SK-N-DZ (cell line): ENCODE data around the gene CYFIP2. TPM values are rescaled to one million over a fixed set of nuclear protein-coding genes. Genes with fewer than 3 reads are reported as not detected.
"Not testable (repeated sequence)": the region's sequence is repeated elsewhere in the genome, so short reads cannot be mapped to it uniquely, and the experiment has no call there.

ENCODE experiments used
- DNase-seq: peaks from one replicate; pipeline ENCODE4 v3.0.0-alpha.2; 2015; ENCODE audit warnings: low spot score
- polyA plus RNA-seq, 2 experiments: library from polyadenylated mRNA; depleted of rRNA; stranded (reverse); fragments of >200 nt; gene quantifications; 2 replicates each; pipeline ENCODE4 v1.2.3, GENCODE V29; 2014

CYFIP2 gene
- 37.2 and 43.5 TPM in 2 replicates for polyA plus RNA-seq (2014; cell fraction: cytosol; rRNA removed)
- polyA plus RNA-seq (2014; cell fraction: nucleus; rRNA removed), result 28.7 and 55.2 TPM in 2 replicates

DNA sequence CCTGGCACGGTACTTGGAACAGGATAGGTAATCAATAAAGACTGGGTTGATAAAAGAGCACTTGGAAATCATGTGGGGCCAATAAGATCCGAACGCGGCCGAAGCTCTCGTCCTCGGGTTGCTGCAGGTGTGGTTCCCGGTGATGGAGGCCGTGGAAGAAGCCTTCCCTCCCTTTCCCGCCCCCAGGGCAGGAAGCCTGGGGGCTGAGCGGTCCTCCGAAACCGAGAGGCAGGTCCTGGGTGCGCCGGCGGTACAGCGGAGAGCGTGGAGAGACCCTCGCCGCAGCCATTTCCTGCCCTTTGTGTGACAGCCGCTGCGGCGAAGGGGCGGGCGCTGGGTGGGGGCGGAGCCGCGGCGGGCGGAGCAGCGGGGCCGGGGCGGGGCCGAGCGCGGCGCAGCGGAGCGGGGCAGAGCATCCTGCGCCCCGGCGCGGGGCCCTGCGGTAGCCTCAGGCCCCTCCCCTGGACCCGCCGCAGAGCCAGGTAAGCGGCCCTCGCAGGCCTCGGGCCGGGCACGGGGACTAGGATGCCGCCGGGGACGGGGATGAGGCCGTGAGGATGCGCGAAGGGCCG is at the start of gene CYFIP2:
CYFIP2 (plus strand) TSS at position 410 of the 572 bp plus-strand sequence. CDS start 19,239 bp downstream, outside the sequence.
- DNase-seq, result peak; percentile 52

DNA sequence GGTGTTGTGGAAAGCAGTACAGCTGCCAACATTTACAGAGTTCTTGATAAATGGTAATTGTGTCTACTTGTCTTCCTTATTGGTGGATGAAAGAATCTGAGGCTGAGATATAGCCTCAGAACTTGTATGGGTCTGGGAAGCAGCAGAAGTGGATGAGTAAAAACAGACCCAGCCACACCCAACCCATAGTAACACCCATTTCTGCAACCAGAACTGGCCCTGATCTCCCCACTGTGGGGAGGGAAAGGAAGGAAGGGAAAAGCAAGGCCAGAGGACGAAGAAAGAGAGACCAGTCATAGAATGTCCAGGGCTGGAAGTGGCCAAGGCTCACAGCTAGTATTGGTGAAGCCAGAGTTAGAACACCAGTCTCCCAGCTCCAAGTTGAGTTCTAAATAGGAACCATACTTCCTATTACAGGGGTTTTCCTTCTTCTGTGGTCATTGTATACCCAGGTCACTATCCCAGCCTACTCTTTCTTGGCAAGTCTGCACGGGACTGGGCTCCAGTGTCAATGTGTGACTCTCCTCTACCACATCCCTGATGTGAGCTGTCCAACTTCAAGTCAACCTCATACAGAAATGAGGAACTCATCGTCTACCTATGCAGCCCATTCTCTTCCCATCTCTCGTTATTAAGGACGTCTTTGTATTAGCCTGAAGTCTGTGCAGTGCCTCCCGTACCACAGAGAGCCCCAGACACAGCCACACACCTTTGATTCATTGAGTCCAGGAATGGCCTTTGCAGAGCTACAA is 49.4 kb upstream of the CYFIP2 start:
- DNase-seq, result no peak

DNA sequence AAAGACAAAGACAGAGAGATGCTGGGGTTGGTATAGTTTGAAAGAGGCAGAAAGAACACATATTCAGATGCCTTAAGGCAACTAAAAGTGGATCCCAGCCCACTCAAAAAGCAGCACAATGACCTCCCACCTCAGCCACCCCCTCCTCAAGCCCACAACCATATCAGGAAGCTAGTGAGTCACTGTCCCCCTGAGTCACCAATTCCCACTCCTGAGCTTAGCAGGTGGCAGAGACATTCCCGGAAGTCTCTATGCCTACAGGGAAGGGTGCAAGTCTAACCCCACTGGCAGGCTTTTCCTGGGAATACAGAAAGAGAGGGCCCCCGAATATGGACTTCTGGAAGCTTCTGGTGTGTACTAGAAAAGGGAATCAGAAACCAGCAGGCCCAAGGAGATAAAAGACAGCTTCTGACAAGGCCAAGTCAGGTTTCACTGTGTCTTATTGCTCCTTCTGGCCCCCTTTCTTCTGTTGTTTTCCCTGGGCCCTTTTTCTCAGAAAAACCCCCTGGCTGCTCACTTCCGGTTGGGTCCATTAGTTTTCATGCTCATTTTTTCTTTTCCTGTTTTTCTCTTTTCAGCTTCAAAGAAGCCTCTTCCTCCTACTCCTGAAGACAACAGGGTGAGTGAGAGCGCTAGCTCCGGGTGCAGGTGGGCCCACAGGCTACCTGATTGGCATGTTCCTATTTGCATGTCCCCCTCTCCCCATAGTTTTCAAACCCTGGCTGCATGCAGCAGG is 48.5 kb upstream of the CYFIP2 start:
- no peak for DNase-seq

DNA sequence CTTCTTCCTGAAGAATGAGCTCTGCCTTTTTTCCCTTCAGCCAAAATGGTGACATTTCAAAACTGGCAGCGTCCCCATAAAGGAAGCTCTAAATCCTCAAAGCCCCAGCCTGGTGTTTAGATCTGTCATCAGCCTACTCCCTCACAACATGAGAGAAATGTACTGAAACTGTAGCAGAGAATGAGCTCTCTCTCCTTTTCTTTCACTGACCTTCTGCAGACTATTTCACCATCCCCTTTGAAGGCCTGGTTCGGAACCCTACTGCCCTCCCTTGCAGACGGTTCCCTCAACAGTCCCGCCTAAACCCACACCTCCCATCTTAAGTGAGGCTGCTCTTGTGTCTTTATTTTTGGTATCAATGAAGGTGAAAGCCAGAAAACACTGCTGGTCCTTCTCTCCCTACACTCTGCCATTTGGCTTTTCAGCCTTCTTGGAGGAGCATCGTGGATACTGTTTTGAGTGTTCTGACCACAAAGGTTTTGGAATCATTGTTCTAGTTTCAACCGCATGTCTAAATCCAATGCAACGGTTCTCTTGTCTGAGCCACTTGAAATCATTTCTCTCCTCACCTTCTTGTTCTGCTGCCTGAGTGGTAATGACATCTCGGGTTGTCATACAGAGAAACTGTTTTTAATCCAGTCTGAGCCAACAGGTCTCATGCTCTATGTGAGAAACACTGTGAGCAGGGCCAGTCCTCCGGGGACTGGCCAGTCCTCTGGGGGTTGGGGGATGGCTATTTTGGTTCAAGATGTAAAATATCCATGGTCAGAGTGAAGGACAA is 46.2 kb upstream of the CYFIP2 start:
- no peak for DNase-seq

DNA sequence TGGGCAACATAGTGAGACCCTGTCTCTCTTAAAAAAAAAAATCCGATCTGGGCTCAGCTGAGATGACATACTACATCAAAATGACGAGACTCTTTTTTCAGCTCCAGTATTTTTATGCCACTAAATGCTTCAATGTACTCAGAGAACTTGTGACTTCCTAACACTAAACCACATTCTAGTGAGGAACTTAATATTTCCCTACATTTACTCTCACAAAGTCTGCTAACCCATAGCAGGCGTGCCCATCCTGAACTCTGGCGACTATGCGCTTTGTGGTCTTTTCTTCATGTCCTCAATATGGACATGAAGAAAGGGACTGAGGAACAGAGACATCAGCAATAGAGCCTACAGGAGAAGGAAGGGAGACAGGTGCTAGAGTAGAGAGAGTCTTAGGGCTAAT is 44.0 kb upstream of the CYFIP2 start:
- no peak for DNase-seq

DNA sequence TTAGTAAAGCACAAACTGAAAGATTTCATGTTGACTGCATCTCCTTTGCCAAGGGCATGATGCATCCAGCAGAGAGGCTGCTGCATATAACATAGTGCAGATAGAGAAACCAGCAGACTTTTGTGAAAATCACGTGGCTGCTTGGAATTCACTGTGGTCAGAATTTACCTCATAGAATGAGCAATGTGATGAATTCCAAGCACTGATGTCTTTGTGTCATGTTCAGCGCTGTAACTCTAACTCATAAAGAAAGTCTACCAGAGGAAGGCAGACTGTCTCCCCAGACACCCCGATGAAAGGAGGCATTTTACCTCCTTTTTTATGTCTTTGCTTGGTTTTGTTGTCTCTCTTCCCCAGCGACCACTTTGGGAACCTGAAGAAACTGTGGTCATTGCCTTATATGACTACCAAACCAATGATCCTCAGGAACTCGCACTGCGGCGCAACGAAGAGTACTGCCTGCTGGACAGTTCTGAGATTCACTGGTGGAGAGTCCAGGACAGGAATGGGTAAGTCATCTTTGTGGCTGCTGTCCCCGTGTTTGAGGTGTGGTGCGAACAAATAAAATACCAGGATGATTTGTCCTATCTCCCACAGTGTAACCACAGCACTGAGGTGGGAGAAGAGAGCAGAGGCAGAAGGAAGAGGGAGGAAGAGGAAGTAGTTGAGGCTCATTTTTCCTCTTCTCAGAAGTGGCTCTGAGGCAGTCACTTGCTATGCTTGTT is 43.3 kb upstream of the CYFIP2 start:
- no peak for DNase-seq

DNA sequence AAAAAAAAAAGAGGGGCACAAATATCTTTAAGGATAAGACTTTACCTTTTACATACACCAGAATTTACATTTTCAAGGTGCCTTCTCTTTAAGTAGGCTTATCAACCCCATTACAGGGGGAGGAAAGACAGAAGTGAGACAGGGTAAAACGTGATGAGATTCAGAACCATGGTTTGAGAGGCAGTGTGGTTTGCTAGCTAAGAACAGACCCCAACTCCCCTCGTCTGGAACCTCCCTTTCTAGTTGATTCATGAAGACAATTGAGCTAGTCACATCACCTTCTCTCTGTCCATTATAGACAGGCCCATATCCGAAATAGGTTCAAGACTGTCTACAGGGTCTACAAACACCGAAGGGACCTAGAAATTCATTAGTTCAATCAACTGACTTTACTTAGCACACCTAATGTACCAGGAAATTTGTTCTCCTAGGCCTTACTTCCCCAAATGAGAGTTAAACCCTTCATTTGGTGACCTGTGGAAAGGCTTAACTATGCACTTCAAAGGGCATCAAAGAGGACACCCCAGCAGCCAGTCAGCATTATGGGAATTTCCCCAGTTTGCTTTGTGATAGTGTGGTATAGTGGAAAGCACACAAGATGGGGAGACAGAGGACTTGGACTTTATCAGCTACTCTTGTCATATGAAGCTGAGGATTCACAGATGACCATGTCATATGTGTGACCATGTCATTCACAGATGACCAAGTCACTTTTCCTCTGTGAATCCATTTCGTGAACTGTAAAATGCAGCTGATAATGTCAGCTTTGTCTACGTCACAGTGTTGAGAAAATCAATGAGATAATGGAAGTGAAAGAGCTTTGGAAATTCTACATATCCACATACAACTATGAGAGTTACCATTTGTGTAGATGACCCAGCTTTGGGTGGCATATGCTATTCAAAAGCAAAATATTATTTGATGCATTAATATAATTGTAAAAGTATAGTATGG is 40.2 kb upstream of the CYFIP2 start:
- DNase-seq, result no peak

DNA sequence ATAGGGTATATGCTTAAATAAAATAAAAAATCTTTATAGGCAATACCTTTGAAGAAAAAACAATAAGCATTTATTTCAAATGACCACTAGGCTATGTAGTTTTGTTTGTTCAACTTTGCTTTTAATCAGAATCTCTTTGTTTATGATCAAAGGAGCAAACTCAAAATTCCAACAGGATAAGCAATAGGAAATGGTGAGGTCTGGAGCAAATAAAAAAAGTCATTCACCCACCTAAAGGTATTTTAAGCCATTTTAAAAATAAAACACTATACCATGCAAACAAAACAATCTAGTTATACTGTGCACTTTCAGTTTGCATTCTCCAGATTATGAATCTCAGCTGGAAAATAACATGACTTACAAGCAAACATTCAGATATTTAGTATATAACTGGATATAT is 35.3 kb upstream of the CYFIP2 start:
- no peak for DNase-seq

DNA sequence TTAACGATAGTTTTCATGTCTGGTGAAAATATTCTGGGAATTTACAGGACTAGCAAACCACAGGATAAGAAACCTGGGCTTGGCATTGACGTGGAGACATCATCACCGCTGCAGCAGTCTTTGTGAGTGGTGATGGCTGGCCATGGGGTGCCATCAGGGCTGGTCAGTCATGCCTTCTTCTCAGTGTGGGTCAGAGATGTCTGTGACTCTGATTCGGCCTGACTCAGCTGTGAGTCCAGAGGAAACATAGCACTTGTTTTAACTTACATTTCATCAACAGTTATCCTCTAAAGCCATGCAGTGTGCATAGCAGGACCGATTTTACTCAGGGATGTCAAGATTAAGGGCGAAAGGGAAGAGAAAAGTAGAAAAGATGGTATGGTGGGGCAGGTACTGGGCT is 33.2 kb upstream of the CYFIP2 start:
- no peak for DNase-seq

DNA sequence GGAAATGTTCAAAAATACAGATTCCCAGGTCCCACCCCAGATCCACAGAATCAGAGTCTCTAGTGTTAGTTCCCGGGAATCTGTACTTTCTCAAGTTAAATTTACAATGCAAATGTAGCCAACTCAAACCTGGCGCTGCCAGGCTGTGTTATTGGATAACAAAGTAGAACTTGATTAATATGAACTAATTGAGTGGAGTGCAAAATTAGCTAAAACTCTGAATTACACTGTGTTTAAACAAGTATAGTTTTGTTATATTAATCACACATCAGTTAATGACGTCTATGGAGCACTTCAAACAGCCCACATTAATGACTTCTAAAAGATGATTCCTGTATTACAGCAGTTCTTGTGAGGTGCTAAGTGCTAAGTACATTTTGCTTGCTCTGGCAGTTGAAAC is 32.4 kb upstream of the CYFIP2 start:
- DNase-seq, result no peak

DNA sequence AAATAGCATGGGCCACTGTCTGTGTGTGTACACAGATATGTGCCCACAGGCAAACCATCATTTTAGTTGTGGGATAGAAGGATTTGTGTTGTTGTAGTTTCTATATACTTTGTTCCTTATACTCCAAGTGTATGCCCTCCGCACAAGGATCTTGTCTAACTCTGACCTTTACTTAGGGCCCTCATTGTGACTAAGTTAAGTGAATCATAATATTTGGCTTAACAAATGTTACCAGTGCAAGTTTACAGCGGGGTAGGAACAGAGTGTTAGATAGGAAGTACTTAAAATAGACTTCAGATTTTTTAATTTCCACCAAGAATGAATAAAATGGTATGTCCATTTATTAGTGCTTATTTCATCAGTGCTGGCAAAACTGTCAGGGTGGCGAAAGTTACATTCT is 29.5 kb upstream of the CYFIP2 start:
- no peak for DNase-seq

DNA sequence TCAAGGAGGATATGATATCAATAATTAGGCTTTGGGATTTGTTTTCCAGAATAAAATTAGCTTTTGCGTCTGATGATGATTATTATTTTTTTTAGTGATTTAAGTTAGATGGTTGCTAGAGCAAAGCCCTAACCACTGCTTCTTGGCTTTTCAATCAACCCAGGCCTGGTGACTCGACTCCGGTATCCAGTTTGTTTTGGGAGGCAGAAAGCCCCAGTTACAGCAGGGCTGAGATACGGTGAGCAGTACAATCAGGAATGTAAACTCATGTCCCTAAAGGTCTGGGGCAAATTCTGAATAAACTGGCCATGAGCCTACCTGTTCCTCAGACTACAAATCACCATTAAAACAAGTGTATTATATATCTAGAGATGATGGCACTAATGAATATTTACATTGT is 24.4 kb upstream of the CYFIP2 start:
- DNase-seq, result no peak

DNA sequence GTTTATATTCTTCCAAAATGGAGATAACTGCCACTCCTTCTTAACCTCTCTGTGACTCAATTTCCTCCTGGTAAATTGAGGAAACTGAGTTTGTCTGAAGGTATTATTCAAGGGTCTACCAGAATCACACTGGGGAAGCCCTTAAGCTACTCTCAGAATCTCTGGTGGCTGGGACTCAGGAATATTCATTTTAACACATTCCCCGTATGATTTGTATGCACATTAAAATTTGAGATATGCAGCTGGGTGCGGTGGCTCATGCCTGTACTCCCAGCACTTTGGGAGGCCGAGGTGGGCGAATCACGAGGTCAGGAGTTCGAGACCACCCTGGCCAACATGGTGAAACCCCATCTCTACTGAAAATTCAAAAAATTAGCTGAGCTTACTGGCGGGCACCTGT is 21.2 kb upstream of the CYFIP2 start:
- DNase-seq, result not testable (repeated sequence)

DNA sequence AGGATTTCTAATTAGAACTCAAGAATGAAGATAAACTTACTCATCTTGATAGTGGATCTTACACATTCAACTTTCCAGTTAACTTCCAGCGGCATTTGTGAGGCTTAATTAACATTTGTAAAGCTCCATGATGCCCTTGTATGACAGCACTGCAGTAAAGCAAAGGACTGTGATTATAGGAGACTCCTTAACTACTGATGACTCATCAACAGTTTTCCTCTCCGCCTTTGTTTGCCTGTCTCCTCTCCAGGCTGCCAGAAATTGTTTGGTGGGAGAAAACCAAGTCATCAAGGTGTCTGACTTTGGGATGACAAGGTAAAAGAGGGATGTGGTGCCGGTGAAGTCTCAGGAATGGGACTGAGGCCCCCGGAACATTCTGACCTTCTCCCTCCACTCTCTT is 20.4 kb upstream of the CYFIP2 start:
- no peak for DNase-seq

DNA sequence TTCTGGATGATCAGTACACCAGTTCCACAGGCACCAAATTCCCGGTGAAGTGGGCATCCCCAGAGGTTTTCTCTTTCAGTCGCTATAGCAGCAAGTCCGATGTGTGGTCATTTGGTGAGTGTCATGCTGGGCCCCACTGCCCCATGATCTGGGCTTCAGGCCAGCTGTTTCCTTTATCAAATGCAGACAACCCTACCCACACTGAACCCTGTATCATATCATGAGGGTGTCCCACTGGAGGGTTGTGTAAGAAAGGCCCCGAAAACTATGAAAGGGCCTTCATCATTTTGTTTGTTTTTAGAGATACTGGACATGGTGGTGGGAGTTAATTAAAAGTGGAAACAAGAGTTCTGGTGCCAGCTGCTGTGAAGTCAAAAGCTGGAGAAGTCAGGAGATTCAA is 20.0 kb upstream of the CYFIP2 start:
- DNase-seq, result no peak

DNA sequence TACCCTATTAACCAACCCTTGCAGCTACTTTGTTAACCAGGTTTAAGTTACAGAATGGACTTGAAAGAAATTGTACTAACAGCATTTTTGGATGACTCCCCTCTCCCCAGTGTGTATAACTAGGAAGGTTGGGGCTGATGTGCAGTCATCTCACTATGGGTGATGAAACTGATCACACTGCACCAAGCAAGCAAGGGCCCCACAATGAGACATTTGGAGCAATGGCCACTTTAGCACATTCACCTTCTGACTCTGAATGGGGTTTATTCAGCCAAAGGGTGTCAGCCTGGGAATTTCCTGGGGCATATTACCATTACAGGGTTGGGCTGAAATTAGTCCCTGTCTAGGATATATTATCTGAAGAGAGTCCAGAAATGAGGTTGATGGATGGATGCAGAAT is 18.7 kb upstream of the CYFIP2 start:
- DNase-seq, result no peak

DNA sequence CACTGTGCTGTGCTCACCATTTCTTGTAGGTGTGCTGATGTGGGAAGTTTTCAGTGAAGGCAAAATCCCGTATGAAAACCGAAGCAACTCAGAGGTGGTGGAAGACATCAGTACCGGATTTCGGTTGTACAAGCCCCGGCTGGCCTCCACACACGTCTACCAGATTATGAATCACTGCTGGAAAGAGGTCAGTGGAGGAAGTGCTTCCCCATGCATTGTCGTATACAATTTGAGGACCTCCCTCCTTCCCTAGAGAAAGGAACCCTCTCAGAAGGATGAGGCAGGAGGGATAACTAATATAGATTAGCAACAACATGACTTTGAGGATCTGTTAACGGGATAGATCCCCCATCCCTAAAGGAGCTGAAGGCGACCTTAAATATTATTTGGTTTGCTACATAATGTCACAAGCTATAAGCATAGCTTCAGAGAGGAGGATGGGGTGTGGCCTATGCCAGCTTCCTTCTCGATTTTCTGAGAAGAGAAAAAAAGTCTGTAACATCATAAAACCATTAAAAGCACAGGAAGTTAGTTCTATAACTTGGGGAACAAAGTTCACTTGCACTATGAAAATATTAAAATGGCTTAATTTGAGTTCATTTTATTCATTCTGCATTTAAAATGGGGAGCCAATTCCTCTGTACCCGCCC is 17.0 kb upstream of the CYFIP2 start:
- DNase-seq, result no peak

DNA sequence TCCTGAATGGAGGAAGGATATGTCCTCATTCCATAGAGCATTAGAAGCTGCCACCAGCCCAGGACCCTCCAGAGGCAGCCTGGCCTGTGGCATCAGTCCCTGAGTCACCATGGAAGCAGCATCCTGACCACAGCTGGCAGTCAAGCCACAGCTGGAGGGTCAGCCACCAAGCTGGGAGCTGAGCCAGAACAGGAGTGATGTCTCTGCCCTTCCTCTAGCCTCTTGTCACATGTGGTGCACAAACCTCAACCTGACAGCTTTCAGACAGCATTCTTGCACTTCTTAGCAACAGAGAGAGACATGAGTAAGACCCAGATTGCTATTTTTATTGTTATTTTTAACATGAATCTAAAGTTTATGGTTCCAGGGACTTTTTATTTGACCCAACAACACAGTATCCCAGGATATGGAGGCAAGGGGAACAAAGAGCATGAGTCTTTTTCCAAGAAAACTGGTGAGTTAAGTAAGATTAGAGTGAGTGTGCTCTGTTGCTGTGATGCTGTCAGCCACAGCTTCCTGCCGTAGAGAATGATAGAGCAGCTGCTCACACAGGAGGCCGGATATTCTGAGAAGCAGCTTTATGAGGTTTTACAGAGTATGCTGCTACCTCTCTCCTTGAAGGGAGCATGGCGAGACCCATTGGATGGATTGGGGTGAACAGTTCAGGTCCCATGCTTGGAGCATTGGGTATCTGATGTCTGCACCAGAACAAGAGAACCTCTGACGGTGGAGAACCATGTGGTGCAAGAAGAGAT is 13.0 kb upstream of the CYFIP2 start:
- DNase-seq, result no peak

DNA sequence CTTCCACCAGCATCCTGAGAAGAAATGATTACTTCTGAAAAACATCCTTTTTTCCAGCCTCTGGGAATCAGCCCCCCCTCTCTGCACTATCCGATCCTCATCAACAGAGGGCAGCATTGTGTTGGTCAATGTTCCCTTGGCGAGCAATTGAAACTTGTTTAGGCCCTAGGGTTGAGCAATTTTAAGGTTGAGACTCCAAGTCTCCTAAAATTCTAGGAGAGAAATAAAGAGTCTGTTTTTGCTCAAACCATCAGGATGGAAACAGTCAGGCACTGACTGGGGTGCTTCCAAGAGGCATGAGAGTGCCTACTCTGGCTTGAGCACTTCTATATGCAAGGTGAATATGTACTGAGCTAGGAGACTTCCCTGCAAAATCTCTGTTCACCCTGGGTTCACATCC is 12.4 kb upstream of the CYFIP2 start:
- peak; percentile 35 for DNase-seq
